Epithelial cell of esophagus (primary cell): ENCODE data around the gene PBX1.

Experiments
- DNase-seq: peaks from one replicate; pipeline ENCODE4 v3.0.0; 2010; ENCODE audit warnings: low read depth
- H3K4me3 ChIP-seq: 2 replicates; pipeline ENCODE4 v1.5.1; 2011; ENCODE audit warnings: mild to moderate bottlenecking, low read length, control low read depth
- CTCF ChIP-seq: IDR thresholded peaks from 2 replicates; pipeline ENCODE4 v1.5.1; 2011; ENCODE audit warnings: low read depth, mild to moderate bottlenecking, low read length, control low read depth, inconsistent platforms; ENCODE audit not compliant: insufficient read depth; ENCODE audit errors: missing control alignments

Gene PBX1

GRCh38 chr1:164855716-164856329, 296.8 kb downstream of the PBX1 start:
- DNase-seq = no peak
- no peak overlapping the region for H3K4me3 ChIP-seq
- no peak for TF ChIP-seq CTCF

GRCh38 chr1:164856381-164856780, 297.4 kb downstream of the PBX1 start:
- no peak for TF ChIP-seq CTCF
- no peak overlapping the region for H3K4me3 ChIP-seq
- no peak for DNase-seq

- TF ChIP-seq CTCF = no peak
- DNase-seq = no peak
- H3K4me3 ChIP-seq = no peak overlapping the region
Measured at GRCh38 chr1:164857439-164857838, 298.5 kb downstream of the PBX1 start.

- H3K4me3 ChIP-seq = no peak overlapping the region
- no peak for DNase-seq
- no peak for TF ChIP-seq CTCF
Measured at GRCh38 chr1:164858096-164858632, 299.2 kb downstream of the PBX1 start.

- no peak for TF ChIP-seq CTCF
- DNase-seq = no peak
- H3K4me3 ChIP-seq = no peak overlapping the region
Measured at GRCh38 chr1:164861632-164862031, 302.6 kb downstream of the PBX1 start.

GRCh38 chr1:164863056-164863455, 304.1 kb downstream of the PBX1 start:
- H3K4me3 ChIP-seq = no peak overlapping the region
- no peak for DNase-seq
- no peak for TF ChIP-seq CTCF

- no peak for DNase-seq
- TF ChIP-seq CTCF = no peak
- no peak overlapping the region for H3K4me3 ChIP-seq
Measured at GRCh38 chr1:164864161-164864560, 305.2 kb downstream of the PBX1 start.
